ENCODE measurements around the gene GATAD2A. TPM values are rescaled to one million over a fixed set of nuclear protein-coding genes. Genes with fewer than 3 reads are reported as not detected.

GATAD2A gene
- total RNA-seq, 2 donors from 2014 or later, result 27.7 to 32.9 TPM

- no peak overlapping the region for H3K27ac ChIP-seq
Observed at GRCh38 chr19:19429361-19429760, 23.9 kb downstream of the GATAD2A start.

GRCh38 chr19:19432732-19433131, 27.3 kb downstream of the GATAD2A start:
- no peaks in the 10 kb centered on the region for H3K9me3 ChIP-seq
- DNase-seq (ENCODE audit: low spot score), result no peak
- no peaks in the 10 kb centered on the region for H3K27me3 ChIP-seq
- no peaks in the 10 kb centered on the region for H3K36me3 ChIP-seq
- no peak for TF ChIP-seq CTCF (IDR thresholded peaks at IDR 0.05)
- peak overlapping the region in 1 of 2 donors; percentile 3 for H3K27ac ChIP-seq
- H3K4me3 ChIP-seq, result no peak overlapping the region
- peaks cover 0 to 63% of the 10 kb centered on the region in 2 donors for H3K4me1 ChIP-seq

More at GRCh38 chr19:19429361-19429760, 23.9 kb downstream of the GATAD2A start:
- no peak for DNase-seq (ENCODE audit: low spot score)
- Histone ChIP-seq H3K4me1 (peaks cover 0 to 68% of the 10 kb centered on the region in 2 donors), H3K27me3 (no peaks in the 10 kb centered on the region), H3K4me3 (no peak overlapping the region), H3K9me3 (no peaks in the 10 kb centered on the region), H3K36me3 (no peaks in the 10 kb centered on the region)
- no peak for TF ChIP-seq CTCF (IDR thresholded peaks at IDR 0.05)

- Histone ChIP-seq H3K27ac (peak overlapping the region; percentile 74 to 79), H3K4me1 (peaks cover 0 to 63% of the 10 kb centered on the region in 2 donors), H3K27me3 (no peaks in the 10 kb centered on the region), H3K9me3 (no peaks in the 10 kb centered on the region), H3K4me3 (no peak overlapping the region), H3K36me3 (no peaks in the 10 kb centered on the region)
- TF ChIP-seq CTCF (IDR thresholded peaks at IDR 0.05), result no peak
- DNase-seq (ENCODE audit: low spot score), result no peak
Observed at GRCh38 chr19:19433666-19434213, 28.3 kb downstream of the GATAD2A start.

GRCh38 chr19:19434483-19435045, 29.1 kb downstream of the GATAD2A start:
- Histone ChIP-seq H3K36me3 (no peaks in the 10 kb centered on the region), H3K27ac (peak overlapping the region; percentile 74 to 79), H3K4me1 (peaks cover 0 to 66% of the 10 kb centered on the region in 2 donors), H3K27me3 (no peaks in the 10 kb centered on the region), H3K4me3 (no peak overlapping the region), H3K9me3 (no peaks in the 10 kb centered on the region)
- peak; percentile 80 for DNase-seq (ENCODE audit: low spot score)
- no peak for TF ChIP-seq CTCF (IDR thresholded peaks at IDR 0.05)

GRCh38 chr19:19436137-19436691, 30.7 kb downstream of the GATAD2A start:
- Histone ChIP-seq H3K36me3 (no peaks in the 10 kb centered on the region), H3K27me3 (no peaks in the 10 kb centered on the region), H3K27ac (peak overlapping the region in 1 of 2 donors; percentile 74), H3K9me3 (no peaks in the 10 kb centered on the region), H3K4me1 (peaks cover 0 to 66% of the 10 kb centered on the region in 2 donors), H3K4me3 (no peak overlapping the region)
- no peak for DNase-seq (ENCODE audit: low spot score)
- no peak for TF ChIP-seq CTCF (IDR thresholded peaks at IDR 0.05)
